ENCODE measurements around the gene SESTD1. TPM values are rescaled to one million over a fixed set of nuclear protein-coding genes. Genes with fewer than 3 reads are reported as not detected.

Gene SESTD1
- total RNA-seq, 1 donor from 2014 or later = 29.7 TPM

DNA sequence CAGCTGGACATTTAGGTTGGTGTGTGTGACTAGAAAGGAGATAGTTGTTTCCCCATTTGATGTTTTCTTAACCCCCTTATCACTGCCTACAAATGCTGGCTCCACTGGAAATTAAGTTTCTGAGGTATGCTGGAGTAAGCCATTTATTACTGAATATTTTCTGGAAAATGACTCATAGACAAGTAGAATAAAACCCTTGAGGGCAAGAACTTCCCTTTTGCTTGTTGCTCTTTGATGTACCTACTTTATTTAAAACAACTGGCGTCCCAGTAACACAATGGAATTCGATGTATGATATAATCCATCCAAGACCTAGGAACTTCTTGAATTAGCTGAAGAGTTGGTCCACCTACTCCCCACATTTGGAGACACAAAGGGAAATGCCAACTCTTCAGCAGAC is 33.3 kb upstream of the SESTD1 start:
- H3K9ac ChIP-seq (ENCODE audit: low read depth in 1 of 3, low read length in 3 of 3) = no peak overlapping the region
- H3K9me3 ChIP-seq (ENCODE audit: control insufficient read depth in 3 of 3, low read length in 3 of 3) = no peaks in the 10 kb centered on the region
- H3K27ac ChIP-seq (ENCODE audit: low read depth, low read length) = no peak overlapping the region
- no peaks in the 10 kb centered on the region for H3K27me3 ChIP-seq (ENCODE audit: control insufficient read depth in 3 of 3, insufficient read depth in 3 of 3, low read length in 3 of 3)
- no peak overlapping the region for H3K4me3 ChIP-seq (ENCODE audit: low read length in 3 of 3)
- no peaks in the 10 kb centered on the region for H3K36me3 ChIP-seq (ENCODE audit: control insufficient read depth in 3 of 3, insufficient read depth in 3 of 3, low read length in 3 of 3)
- H3K4me1 ChIP-seq (ENCODE audit: control insufficient read depth in 3 of 3, insufficient read depth in 3 of 3, low read length in 3 of 3) = no peaks in the 10 kb centered on the region

DNA sequence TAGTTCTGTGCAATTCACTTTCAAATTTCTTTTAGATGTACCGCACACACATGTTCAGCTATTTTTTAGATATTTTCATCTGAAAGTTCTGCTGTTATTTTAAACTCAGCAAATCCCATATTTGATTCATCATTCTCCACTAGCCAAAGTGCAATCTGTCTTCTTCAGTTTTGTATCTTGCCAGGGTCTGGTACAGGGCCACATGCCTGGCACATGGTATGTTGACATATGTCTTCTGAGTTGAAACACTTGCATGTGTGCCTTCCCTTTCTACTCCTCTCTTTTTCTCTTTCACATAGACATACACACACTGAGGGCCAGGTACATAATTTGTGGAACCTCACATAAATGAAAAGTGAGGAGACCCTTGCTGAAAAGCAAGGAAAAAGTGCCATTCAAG is 25.7 kb upstream of the SESTD1 start:
- Histone ChIP-seq H3K4me3 (ENCODE audit: low read length in 3 of 3) (no peak overlapping the region), H3K27me3 (ENCODE audit: control insufficient read depth in 3 of 3, insufficient read depth in 3 of 3, low read length in 3 of 3) (no peaks in the 10 kb centered on the region), H3K36me3 (ENCODE audit: control insufficient read depth in 3 of 3, insufficient read depth in 3 of 3, low read length in 3 of 3) (no peaks in the 10 kb centered on the region), H3K9me3 (ENCODE audit: control insufficient read depth in 3 of 3, low read length in 3 of 3) (no peaks in the 10 kb centered on the region), H3K4me1 (ENCODE audit: control insufficient read depth in 3 of 3, insufficient read depth in 3 of 3, low read length in 3 of 3) (no peaks in the 10 kb centered on the region), H3K9ac (ENCODE audit: low read depth in 1 of 3, low read length in 3 of 3) (no peak overlapping the region), H3K27ac (ENCODE audit: low read depth, low read length) (no peak overlapping the region)

GRCh38 chr2:179285060-179285459 is 20.4 kb upstream of the SESTD1 start:
- no peaks in the 10 kb centered on the region for H3K36me3 ChIP-seq (ENCODE audit: control insufficient read depth in 3 of 3, insufficient read depth in 3 of 3, low read length in 3 of 3)
- H3K27me3 ChIP-seq (ENCODE audit: control insufficient read depth in 3 of 3, insufficient read depth in 3 of 3, low read length in 3 of 3) = no peaks in the 10 kb centered on the region
- no peak overlapping the region for H3K27ac ChIP-seq (ENCODE audit: low read depth, low read length)
- no peaks in the 10 kb centered on the region for H3K4me1 ChIP-seq (ENCODE audit: control insufficient read depth in 3 of 3, insufficient read depth in 3 of 3, low read length in 3 of 3)
- H3K4me3 ChIP-seq (ENCODE audit: low read length in 3 of 3) = no peak overlapping the region
- no peak overlapping the region for H3K9ac ChIP-seq (ENCODE audit: low read depth in 1 of 3, low read length in 3 of 3)
- no peaks in the 10 kb centered on the region for H3K9me3 ChIP-seq (ENCODE audit: control insufficient read depth in 3 of 3, low read length in 3 of 3)

- Histone ChIP-seq H3K4me1 (ENCODE audit: control insufficient read depth in 3 of 3, insufficient read depth in 3 of 3, low read length in 3 of 3) (peaks cover 0 to 5% (median 2%) of the 10 kb centered on the region in 3 donors), H3K27me3 (ENCODE audit: control insufficient read depth in 3 of 3, insufficient read depth in 3 of 3, low read length in 3 of 3) (no peaks in the 10 kb centered on the region), H3K9ac (ENCODE audit: low read depth in 1 of 3, low read length in 3 of 3) (no peak overlapping the region), H3K27ac (ENCODE audit: low read depth, low read length) (no peak overlapping the region), H3K4me3 (ENCODE audit: low read length in 3 of 3) (no peak overlapping the region), H3K36me3 (ENCODE audit: control insufficient read depth in 3 of 3, insufficient read depth in 3 of 3, low read length in 3 of 3) (no peaks in the 10 kb centered on the region), H3K9me3 (ENCODE audit: control insufficient read depth in 3 of 3, low read length in 3 of 3) (no peaks in the 10 kb centered on the region)
Measured at GRCh38 chr2:179277429-179278196, 13.0 kb upstream of the SESTD1 start.

- Histone ChIP-seq H3K9me3 (ENCODE audit: control insufficient read depth in 3 of 3, low read length in 3 of 3) (no peaks in the 10 kb centered on the region), H3K4me3 (ENCODE audit: low read length in 3 of 3) (no peak overlapping the region), H3K27ac (ENCODE audit: low read depth, low read length) (no peak overlapping the region), H3K36me3 (ENCODE audit: control insufficient read depth in 3 of 3, insufficient read depth in 3 of 3, low read length in 3 of 3) (no peaks in the 10 kb centered on the region), H3K4me1 (ENCODE audit: control insufficient read depth in 3 of 3, insufficient read depth in 3 of 3, low read length in 3 of 3) (peaks cover 0 to 7% (median 2%) of the 10 kb centered on the region in 3 donors), H3K27me3 (ENCODE audit: control insufficient read depth in 3 of 3, insufficient read depth in 3 of 3, low read length in 3 of 3) (no peaks in the 10 kb centered on the region), H3K9ac (ENCODE audit: low read depth in 1 of 3, low read length in 3 of 3) (no peak overlapping the region)
Measured at GRCh38 chr2:179275253-179276012, 10.8 kb upstream of the SESTD1 start.

DNA sequence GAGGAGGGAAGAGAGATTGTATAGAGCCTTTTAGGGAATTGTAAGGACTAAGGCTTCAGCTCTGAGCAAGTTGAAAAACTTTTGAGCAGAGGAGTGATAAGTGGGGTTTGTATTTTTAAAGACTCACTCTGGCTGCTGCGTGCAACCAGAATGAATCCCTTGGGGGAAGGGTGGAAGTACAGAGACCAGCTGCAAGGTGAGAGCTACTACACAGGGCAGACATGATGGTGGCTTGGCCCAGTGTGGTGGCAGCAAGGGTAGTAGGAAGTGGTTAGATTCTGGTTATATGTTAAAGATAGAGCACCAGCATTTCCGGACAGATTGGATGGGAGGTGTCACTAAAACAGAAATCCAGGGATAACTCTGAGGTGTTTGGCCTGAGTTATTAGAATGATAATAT is 10.1 kb upstream of the SESTD1 start:
- H3K9me3 ChIP-seq (ENCODE audit: control insufficient read depth in 3 of 3, low read length in 3 of 3) = no peaks in the 10 kb centered on the region
- H3K27ac ChIP-seq (ENCODE audit: low read depth, low read length) = no peak overlapping the region
- H3K4me1 ChIP-seq (ENCODE audit: control insufficient read depth in 3 of 3, insufficient read depth in 3 of 3, low read length in 3 of 3) = peaks cover 0 to 7% (median 2%) of the 10 kb centered on the region in 3 donors
- no peaks in the 10 kb centered on the region for H3K27me3 ChIP-seq (ENCODE audit: control insufficient read depth in 3 of 3, insufficient read depth in 3 of 3, low read length in 3 of 3)
- H3K36me3 ChIP-seq (ENCODE audit: control insufficient read depth in 3 of 3, insufficient read depth in 3 of 3, low read length in 3 of 3) = no peaks in the 10 kb centered on the region
- no peak overlapping the region for H3K4me3 ChIP-seq (ENCODE audit: low read length in 3 of 3)
- H3K9ac ChIP-seq (ENCODE audit: low read depth in 1 of 3, low read length in 3 of 3) = no peak overlapping the region

DNA sequence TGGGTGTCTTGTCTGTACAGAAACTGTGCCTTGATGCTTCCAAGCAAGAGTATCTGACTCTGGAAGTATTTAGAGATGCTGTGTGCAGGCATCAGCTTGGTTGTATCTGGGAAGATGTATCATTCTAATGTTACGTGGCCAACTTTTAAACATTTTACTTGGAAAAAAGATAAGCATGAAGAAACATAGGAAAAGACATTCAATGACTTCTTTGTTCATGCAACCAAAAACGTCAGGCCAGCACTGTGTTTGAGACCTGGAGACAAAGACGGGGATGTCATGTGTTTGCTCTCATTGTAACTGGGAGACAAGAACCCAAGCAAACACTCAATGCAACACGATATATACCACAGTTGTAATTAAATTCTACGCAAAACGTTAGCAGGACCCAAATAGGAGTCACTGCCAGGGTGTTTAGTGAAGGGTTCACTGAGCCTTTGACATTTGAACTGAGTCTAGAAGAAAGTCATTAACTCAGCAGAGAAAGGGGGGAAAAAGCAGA is 8.9 kb upstream of the SESTD1 start:
- H3K9ac ChIP-seq (ENCODE audit: low read depth in 1 of 3, low read length in 3 of 3) = no peak overlapping the region
- no peak overlapping the region for H3K27ac ChIP-seq (ENCODE audit: low read depth, low read length)
- peaks cover 0 to 7% (median 2%) of the 10 kb centered on the region in 3 donors for H3K4me1 ChIP-seq (ENCODE audit: control insufficient read depth in 3 of 3, insufficient read depth in 3 of 3, low read length in 3 of 3)
- H3K9me3 ChIP-seq (ENCODE audit: control insufficient read depth in 3 of 3, low read length in 3 of 3) = no peaks in the 10 kb centered on the region
- no peaks in the 10 kb centered on the region for H3K27me3 ChIP-seq (ENCODE audit: control insufficient read depth in 3 of 3, insufficient read depth in 3 of 3, low read length in 3 of 3)
- H3K4me3 ChIP-seq (ENCODE audit: low read length in 3 of 3) = no peak overlapping the region
- H3K36me3 ChIP-seq (ENCODE audit: control insufficient read depth in 3 of 3, insufficient read depth in 3 of 3, low read length in 3 of 3) = no peaks in the 10 kb centered on the region

DNA sequence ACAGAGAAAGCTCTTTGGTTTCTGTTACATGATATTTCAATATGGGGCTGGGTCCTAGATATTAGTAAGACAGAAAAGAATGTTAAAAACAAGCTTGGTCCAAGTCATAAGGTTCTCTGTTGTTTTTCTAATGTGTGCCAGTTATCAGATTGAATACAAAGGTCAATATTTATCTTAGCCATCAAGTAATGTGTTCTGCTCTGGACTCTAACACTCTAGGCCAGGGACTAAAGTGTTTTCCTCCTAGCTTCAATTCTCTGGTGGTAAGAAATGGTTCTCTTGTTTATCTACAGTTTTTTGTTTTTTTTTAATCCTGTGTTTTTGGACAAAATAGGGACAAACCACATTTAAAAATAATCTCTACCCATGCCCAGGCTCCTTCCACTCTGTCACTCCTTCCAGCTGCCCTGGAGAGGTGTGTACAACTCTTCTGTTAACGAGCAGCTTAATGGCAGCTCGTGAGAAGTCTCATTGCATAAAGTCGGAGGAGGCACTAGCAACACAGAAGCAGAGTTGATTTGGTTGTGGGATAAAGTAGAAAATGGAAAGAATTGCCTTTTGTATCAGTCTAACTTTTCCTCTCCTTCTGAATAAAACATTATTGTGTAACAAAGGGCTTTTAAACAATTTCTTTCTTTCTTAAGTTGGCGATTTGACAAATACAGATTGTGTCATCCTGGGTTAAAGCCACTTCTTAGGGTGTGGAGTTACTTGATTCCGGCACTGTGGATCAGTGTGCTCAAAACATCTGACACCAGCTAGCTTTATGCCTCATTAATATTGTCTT is 8.0 kb upstream of the SESTD1 start:
- Histone ChIP-seq H3K36me3 (ENCODE audit: control insufficient read depth in 3 of 3, insufficient read depth in 3 of 3, low read length in 3 of 3) (no peaks in the 10 kb centered on the region), H3K27ac (ENCODE audit: low read depth, low read length) (peak overlapping the region; percentile 52), H3K4me3 (ENCODE audit: low read length in 3 of 3) (no peak overlapping the region)

GRCh38 chr2:179270689-179271088 is 6.1 kb upstream of the SESTD1 start:
- no peaks in the 10 kb centered on the region for H3K36me3 ChIP-seq (ENCODE audit: control insufficient read depth in 3 of 3, insufficient read depth in 3 of 3, low read length in 3 of 3)
- H3K4me3 ChIP-seq (ENCODE audit: low read length in 3 of 3) = no peak overlapping the region
- no peaks in the 10 kb centered on the region for H3K27me3 ChIP-seq (ENCODE audit: control insufficient read depth in 3 of 3, insufficient read depth in 3 of 3, low read length in 3 of 3)
- H3K9ac ChIP-seq (ENCODE audit: low read depth in 1 of 3, low read length in 3 of 3) = no peak overlapping the region
- H3K9me3 ChIP-seq (ENCODE audit: control insufficient read depth in 3 of 3, low read length in 3 of 3) = no peaks in the 10 kb centered on the region
- no peak overlapping the region for H3K27ac ChIP-seq (ENCODE audit: low read depth, low read length)
- H3K4me1 ChIP-seq (ENCODE audit: control insufficient read depth in 3 of 3, insufficient read depth in 3 of 3, low read length in 3 of 3) = peaks cover 0 to 7% (median 2%) of the 10 kb centered on the region in 3 donors

More for the DNA sequence above, 8.0 kb upstream of the SESTD1 start:
- Histone ChIP-seq H3K9me3 (ENCODE audit: control insufficient read depth in 3 of 3, low read length in 3 of 3) (no peaks in the 10 kb centered on the region), H3K27me3 (ENCODE audit: control insufficient read depth in 3 of 3, insufficient read depth in 3 of 3, low read length in 3 of 3) (no peaks in the 10 kb centered on the region), H3K9ac (ENCODE audit: low read depth in 1 of 3, low read length in 3 of 3) (no peak overlapping the region), H3K4me1 (ENCODE audit: control insufficient read depth in 3 of 3, insufficient read depth in 3 of 3, low read length in 3 of 3) (peaks cover 0 to 7% (median 2%) of the 10 kb centered on the region in 3 donors)

Measured in skeletal muscle tissue (tissue), 4 donors.